HPDE6-E6E7 (cell line): ENCODE results near the gene ZNF524.

ENCODE experiments used
- DNase-seq: peaks from one replicate; pipeline ENCODE4 v3.0.0; 2011; ENCODE audit warnings: missing footprints; ENCODE audit errors: extremely low spot score

The ZNF524 gene

DNA sequence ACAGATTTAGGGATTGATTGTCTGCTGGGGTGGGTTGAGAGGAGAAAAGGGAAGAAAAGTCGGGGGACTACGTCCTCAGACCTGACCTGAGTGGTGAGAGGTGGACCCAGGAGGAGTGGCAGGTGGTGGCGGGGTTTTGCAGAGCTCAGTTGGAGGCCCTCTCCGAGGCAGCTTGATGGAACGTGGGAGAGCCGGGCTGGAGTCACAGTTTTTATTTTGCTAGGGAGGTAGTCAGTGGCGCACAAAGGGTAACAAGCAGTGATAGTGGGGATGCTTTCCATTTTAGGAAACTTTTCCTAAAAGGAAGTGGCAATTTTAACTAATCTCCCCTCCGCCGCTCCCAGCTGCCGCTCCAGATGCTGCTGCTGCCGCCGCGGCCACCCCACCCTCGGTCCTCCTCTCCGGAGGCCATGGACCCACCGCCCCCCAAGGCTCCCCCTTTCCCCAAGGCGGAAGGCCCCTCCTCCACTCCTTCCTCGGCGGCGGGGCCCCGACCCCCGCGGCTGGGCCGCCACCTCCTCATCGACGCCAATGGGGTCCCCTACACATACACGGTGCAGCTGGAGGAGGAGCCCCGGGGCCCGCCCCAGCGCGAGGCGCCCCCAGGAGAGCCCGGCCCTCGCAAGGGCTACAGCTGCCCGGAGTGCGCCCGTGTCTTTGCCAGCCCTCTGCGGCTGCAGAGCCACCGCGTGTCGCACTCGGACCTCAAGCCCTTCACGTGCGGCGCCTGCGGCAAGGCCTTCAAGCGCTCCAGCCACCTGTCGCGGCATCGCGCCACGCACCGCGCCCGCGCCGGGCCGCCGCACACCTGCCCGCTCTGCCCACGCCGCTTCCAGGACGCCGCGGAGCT, 42.3 kb downstream of the ZNF524 start:
- no peak for DNase-seq

DNA sequence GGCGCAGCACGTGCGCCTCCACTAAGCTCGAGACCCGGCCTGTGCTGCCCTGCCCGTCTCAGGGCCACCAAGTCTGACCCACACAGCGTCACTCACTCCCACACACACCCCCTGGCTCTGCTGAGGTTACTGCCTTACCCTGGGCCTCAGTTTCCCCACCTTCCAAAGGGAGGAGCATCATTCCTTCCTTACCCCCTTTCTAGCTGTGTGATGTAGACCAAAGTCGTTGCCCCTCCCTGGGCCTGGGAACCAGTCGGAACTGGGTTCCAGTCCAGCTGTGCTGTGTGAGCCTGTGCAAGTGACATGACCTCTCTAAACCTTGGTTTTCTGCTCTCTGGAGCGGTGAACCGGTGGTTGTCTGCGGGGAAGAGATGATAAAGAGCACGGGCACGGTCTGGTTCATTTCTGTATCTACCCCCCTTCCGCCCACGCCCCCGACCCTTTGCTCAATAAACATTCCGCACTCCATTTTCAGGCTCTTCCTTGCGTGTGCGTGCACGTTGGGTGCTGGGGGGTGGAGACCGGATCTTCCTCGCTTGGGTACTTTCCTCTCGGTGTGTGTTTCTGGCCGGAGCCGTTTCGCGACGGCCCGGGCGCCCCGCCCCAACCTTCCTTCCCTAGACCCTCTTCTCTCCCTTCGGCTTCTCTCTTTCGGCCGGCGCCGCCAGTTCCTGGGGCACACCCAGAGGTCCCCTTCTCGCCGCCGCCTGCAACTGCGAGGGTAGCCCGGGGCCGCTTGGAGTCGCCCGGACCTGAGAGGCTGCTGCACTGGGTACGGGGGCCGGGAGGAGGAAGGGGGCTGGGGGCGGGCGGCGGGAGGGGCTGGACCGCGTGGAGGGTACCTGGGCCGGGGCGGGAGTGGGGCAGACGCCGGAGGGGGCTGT, 43.2 kb downstream of the ZNF524 start, which contains the start of gene ZNF581:
ZNF581 (plus strand) TSS at position 647 of the 884 bp plus-strand sequence. CDS start 923 bp downstream, outside the sequence.
- peak; percentile 73 for DNase-seq

DNA sequence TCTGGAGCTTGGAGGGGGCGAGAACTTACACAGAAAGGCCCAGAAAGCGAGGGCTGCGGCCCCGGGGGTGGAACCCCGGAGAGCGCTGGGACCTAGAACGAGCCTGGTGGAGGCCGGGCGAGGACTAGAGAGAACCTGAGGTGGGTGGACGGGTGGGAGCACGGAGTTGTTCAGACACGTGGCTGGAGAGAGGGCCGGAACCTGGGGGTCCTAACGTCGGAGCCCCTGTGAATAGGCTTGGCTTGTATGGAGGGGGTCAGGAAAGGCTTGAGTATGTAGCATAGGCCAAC, 43.7 kb downstream of the ZNF524 start:
- DNase-seq, result no peak

DNA sequence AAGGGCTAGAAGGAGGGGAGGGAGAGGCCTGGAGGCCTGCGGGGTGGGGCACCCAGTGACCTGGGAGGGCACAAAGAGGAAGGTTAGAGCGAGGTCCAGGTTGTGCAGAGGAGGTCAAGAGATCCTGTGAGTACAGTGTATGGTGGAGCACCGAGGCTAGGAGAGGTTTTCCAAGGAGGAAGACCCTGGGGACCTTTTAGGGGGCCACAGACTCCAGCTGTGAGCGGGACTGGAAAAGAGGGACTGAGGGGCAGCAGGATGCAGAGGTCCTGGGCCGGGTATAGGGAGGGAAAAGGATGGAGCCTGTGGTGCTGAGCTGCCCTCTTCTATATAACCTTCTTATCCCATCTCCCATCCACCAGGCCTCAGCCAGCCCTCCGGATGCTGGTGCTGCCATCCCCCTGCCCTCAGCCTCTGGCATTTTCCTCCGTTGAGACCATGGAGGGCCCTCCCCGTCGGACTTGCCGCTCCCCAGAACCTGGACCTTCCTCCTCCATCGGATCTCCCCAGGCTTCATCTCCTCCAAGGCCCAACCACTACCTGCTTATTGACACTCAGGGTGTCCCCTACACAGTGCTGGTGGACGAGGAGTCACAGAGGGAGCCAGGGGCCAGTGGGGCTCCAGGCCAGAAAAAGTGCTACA, 44.2 kb downstream of the ZNF524 start:
- DNase-seq, result no peak

DNA sequence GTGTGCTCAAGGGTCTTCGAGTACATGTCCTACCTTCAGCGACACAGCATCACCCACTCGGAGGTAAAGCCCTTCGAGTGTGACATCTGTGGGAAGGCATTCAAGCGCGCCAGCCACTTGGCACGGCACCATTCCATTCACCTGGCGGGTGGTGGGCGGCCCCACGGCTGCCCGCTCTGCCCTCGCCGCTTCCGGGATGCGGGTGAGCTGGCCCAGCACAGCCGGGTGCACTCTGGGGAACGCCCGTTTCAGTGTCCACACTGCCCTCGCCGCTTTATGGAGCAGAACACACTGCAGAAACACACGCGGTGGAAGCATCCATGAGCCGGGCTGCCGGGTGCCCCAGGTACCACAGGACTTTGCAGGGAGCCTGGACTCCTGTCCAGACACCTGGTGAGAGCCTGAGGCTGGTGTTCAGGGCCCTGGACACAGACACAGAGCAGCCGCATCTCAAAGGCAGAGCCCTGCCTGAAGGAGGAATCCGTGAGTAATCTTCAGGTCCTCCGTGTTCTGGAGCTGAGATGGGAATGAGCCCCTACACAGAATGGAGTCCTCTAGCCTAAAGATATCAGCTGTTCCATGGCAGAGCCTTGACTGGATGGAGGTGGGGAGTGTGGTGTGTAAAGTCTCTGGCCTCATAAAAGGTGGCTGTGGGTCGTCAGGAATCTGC, 44.9 kb downstream of the ZNF524 start:
- DNase-seq, result no peak

DNA sequence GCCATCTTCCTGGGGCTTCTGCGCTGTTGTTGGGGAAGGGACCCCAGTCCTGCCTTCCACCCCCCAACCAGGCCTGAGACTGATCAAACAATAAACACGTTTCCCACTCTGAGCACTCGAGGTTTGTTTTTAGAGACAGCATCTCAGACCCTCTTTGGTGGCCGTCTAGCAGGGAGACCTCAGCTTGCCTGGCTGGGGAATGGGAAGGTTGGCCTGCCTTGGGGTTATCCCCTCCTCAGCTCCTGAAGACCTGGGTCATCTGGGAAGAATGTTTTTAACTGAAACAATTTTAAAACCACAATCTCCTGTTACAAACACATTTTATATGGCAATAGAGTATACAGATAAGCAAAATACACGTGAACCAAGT, 45.4 kb downstream of the ZNF524 start:
- DNase-seq, result no peak

DNA sequence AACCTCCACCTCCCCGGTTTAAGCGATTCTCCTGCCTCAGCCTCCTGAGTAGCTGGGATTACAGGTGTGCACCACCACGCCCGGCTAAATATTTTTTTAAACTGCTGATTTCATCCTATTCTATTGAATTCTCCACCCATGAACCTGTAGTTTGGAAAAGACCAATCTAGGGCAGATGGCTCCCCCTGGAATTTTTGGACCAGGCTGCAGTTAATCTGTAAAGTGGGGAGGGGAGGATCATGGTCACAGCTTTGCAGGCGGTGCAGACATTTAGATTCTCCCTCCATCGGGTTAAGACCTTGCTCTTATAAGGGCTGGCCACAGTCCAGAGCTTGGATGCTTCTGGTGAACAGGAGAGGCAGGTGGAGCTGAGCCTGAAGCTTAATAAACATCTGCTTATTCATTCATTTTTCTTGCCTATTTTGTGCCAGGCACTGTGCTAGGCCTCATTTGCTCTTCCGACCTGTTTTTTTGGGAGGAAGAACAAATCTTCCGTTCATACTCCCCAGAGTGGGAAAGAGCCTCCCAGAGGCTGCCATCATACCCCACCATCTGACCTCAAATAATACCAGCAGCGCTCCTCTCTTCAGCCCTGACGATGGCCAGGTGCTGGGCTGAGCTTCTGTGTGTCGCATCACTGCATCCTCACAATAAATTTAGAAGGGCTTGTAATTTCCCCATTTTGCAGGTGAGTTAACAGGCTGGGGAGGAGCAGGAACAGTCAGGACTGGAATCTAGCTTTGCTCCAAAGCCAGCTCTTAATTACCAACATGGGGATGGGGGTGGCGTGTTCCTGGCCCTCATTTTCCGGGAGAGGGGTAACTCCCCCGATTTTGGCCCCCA, 47.0 kb downstream of the ZNF524 start:
- no peak for DNase-seq

DNA sequence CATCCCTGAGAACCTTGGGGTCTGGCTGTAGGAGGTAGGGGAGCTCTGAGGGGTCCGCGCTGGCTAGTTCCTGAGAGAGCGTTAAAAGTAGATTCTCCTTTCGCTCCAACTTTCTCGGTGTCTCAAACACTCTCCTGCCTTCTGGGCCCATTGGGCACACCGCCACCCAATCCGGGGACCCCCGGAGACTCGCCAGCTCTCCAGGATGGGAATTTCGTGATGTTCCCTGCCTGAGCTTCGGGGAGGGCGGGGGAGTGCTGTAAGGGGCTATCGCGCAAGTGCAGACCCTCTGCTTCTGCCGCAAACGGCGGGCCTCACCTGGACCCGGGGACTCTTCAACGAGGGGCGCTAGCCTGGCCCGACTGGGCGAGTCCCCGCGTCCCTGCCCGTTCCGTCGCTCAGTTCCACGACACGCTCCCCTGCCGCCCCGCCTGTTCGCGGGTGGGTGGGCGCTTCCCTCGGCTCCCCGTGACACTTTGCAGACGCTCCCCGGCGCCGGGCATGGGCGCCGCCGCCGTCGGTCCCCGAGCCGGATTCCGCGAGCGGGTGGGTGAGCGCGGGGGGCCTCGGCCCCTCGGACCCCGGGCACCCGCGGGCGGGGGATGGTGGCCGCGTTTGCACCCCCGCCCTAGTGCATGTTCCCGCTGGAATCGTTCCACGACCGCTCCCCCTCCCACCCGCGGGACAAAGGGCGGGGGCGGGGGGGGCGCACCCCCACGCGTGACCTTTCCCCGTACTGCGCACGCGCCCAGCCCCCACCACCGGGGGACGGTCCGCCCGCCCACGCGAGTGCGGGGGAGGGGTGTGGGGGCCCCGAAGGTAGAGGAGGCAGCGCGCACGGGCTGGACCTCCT, 47.9 kb downstream of the ZNF524 start, which contains the start of gene CCDC106:
CCDC106 (plus strand) TSS at position 481 of the 853 bp plus-strand sequence. CDS start 835 bp downstream, outside the sequence.
- DNase-seq, result peak; percentile 45

DNA sequence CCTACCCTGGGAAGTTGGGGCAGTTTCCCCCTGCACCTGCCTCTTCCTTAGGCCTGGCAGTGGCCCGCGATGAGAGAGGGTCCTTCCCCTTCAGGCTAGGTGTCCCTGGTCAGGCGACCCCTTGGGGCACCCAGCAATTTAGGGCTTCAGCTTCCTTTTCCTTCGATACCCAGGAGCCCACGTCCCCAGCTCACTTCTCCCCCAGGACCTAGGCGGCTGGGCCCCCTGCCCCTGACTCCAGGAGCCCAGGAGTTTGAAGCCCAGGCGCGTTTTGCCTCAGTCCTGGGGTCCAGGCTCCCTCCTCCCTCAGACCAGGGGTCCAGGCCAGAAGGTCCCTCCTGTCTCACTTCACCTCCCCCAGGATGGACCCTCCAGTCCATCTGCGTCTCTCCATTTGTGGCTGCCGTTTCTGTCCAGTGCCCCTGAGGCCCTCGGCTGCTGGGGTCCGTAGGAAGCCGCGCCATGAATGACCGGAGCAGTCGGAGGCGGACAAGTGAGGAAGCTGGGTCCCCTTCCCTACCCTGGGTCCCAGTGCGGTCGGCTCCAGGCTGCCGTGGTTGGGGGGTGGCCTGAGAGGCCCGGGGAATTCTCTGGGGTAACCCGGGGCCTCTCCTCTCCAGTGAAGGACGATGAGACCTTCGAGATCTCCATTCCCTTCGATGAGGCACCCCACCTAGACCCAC, 48.6 kb downstream of the ZNF524 start:
- no peak for DNase-seq

DNA sequence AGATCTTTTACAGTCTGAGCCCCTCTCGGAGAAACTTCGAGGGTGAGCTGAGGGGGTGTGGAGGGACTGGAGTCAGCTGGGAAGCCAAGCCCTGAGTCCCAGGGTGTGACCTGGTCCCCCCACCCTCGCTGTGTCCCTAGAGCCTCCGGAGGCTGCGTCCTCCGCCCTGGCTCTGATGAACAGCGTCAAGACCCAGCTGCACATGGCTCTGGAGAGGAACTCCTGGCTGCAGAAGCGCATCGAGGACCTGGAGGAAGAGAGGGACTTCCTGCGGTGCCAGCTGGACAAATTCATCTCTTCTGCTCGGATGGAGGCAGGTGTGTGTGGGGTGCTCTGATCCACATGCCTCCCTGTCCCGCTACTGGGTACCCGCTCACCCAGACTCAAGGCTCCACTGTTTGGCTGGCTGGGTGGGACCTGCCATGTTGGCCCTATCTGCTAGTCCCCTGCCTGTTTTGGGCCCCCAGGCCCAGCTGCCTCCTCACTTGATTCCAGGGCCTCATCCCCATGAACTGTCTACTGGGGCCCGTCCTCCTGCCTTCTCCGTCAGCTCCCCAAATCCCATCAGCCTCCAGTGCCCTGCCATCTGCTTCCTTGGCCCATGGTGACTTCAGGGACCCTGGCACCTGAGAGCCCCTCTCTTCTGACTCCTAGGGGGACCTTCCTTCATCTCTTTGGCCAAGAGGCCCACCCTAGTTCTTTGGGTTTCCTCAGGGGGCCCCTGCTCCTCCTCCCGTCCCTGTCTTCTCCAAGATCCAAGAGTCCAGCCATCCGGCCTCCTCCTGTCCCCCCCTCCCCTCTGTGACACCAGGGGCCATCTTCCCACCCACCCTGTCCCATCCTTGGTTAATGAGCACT, 49.4 kb downstream of the ZNF524 start:
- DNase-seq, result no peak

DNA sequence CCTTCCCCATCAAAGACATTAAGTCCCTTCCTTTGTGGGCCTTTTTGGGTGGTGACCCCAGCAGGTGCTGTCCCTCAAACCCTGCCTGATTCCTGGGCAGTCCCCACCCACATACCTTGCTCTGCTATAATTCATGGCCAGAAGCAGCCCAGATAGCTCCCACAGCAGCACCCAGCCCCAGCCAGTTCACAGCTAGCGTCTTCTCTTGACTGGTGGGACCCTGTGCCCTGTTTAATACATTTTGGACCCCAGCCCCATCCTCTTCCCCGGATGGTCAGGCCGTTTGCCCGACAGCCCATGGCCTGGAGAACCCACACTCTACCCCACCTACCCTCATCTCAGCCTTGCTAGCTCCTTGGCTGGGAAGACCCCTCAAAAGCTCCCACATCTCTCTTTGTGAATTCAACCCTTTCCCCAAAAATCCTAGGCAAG, 50.1 kb downstream of the ZNF524 start:
- DNase-seq, result no peak

DNA sequence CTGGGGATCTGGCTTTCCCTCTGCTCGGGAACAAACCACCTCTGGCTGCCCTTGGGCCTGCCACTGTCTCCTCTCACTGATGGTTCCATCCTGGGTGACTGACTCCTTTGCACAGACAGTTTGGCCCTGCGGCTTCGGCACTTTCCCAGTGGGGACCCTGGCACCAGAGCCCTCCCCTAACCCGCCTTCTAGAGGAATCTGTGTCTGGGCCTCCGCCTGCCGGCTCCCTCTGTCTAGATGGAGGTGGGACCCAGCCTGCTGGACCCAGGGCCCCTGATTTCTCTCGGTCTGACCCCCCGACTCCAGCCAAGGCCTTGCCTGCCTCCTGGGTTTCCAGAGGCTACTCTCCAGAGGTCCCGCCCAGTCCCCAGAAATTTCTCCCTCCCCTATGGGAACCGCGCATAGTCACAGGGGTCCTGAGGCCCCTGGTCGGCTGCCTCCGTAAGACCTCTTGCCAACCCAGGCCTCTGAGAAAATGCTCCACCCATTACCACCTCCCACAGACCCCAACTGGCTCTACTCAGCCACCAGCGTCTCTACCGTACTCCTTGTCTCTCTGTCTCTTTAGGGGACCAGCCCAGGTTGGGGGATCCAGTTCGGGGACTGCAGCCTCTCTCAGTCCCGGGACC, 50.6 kb downstream of the ZNF524 start:
- no peak for DNase-seq

DNA sequence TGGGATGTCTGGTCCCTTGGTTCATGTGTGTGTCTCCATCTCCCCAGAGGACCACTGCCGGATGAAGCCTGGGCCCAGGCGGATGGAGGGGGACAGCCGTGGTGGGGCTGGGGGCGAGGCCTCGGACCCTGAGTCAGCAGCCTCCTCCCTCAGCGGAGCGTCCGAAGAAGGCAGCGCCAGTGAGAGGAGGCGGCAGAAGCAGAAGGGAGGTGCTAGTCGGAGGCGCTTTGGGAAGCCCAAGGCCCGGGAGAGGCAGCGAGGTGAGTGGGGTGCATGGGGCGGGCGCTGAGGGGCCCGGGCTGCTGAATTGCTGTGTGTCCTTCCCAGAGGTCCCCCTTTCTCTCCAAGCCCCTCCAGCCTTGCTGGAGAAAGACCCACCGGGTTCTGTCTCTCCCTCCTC, 51.1 kb downstream of the ZNF524 start:
- no peak for DNase-seq

DNA sequence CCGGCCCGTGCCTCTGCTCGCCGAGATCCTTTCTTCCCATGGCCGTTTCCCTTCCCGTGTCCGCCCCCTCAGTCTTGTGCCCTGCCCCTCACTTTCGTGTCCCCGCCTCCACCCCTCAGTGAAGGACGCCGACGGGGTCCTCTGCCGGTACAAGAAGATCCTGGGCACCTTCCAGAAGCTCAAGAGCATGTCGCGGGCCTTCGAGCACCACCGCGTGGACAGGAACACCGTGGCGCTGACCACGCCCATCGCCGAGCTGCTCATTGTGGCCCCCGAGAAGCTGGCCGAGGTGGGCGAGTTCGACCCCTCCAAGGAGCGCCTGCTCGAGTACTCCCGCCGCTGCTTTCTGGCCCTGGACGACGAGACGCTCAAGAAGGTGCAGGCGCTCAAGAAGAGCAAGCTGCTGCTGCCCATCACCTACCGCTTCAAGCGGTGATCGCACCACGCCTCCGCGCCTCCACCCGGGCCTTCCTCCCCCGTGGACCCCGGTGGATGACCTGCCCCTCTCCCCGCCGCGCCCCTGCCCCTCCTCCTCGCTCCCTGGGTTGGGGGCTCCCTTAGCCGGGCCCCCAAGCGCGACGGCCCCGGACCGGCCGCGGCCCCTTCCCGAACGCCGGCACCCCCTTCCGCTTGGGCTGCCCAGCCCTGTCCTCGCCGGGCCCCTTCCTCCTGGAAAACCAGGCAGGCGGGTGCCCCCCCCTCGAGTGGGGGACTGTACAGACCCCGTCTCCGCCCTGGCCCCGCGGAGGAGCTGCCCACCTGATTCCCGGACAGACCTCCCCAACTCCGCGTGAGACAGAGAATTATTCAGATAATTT, 52.4 kb downstream of the ZNF524 start:
- no peak for DNase-seq
